HepG2 (cell line): ENCODE data around the gene SH3D19. TPM values are rescaled to one million over a fixed set of nuclear protein-coding genes. Genes with fewer than 3 reads are reported as not detected.

Experiments
- BRD4 ChIP-seq: sonication (generic); formaldehyde crosslinking; IDR thresholded peaks from 2 replicates; pipeline ENCODE4 v1.4.0; 2020; ENCODE audit warnings: missing genetic modification reagents
- CBX5 ChIP-seq: sonication (generic); formaldehyde crosslinking; IDR thresholded peaks from 2 replicates; pipeline ENCODE4 v1.4.0; 2020; ENCODE audit warnings: missing genetic modification reagents, borderline replicate concordance
- FOXO1 ChIP-seq: sonication (generic); formaldehyde crosslinking; IDR thresholded peaks from 2 replicates; pipeline ENCODE4 v1.4.0; 2020; ENCODE audit warnings: missing genetic modification reagents
- GTF3A ChIP-seq: sonication (generic); formaldehyde crosslinking; conservative IDR thresholded peaks from 2 replicates; pipeline ENCODE4 v1.4.0; 2020; ENCODE audit warnings: mild to moderate bottlenecking, missing genetic modification reagents
- HNRNPL ChIP-seq: fragments of 200-400 bp; formaldehyde crosslinking; IDR thresholded peaks from 2 replicates; pipeline ENCODE4 v1.6.1; 2017; ENCODE audit warnings: mild to moderate bottlenecking, low read depth, low read length
- KDM3A ChIP-seq: IDR thresholded peaks from 2 replicates; pipeline ENCODE4 v1.6.1; 2018; ENCODE audit warnings: low read depth, missing compliant biosample characterization
- MXI1 ChIP-seq: IDR thresholded peaks from 3 replicates; pipeline ENCODE4 v1.6.1; 2012; ENCODE audit warnings: low read depth, low read length, inconsistent platforms, borderline replicate concordance
- MYNN ChIP-seq: sonication (generic); formaldehyde crosslinking; IDR thresholded peaks from 2 replicates; pipeline ENCODE4 v1.4.0; 2020; ENCODE audit warnings: mild to moderate bottlenecking, low read depth, missing genetic modification reagents
- NKX3-1 ChIP-seq: sonication (generic); formaldehyde crosslinking; IDR thresholded peaks from 2 replicates; pipeline ENCODE4 v1.5.0; 2020; ENCODE audit warnings: missing genetic modification reagents
- NR2C2 ChIP-seq: sonication (generic); formaldehyde crosslinking; IDR thresholded peaks from 2 replicates; pipeline ENCODE4 v1.4.0; 2020; ENCODE audit warnings: missing genetic modification reagents, mild to moderate bottlenecking, moderate library complexity, borderline replicate concordance
- SAP130 ChIP-seq: IDR thresholded peaks from 2 replicates; pipeline ENCODE4 v1.6.1; 2016; ENCODE audit warnings: low read depth
- SATB2 ChIP-seq: sonication (generic); formaldehyde crosslinking; IDR thresholded peaks from 2 replicates; pipeline ENCODE4 v1.5.0; 2020; ENCODE audit warnings: missing genetic modification reagents
- SIX4 ChIP-seq: sonication (generic); formaldehyde crosslinking; IDR thresholded peaks from 2 replicates; pipeline ENCODE4 v1.4.0; 2020; ENCODE audit warnings: missing genetic modification reagents
- SNAI1 ChIP-seq: sonication (generic); formaldehyde crosslinking; IDR thresholded peaks from 2 replicates; pipeline ENCODE4 v1.5.0; 2020; ENCODE audit warnings: mild to moderate bottlenecking, missing genetic modification reagents, borderline replicate concordance
- TFDP2 ChIP-seq: sonication (generic); formaldehyde crosslinking; IDR thresholded peaks from 2 replicates; pipeline ENCODE4 v1.4.0; 2020; ENCODE audit warnings: missing genetic modification reagents
- ZFYVE20 ChIP-seq: sonication (generic); formaldehyde crosslinking; IDR thresholded peaks from 2 replicates; pipeline ENCODE4 v1.8.0; 2023; ENCODE audit warnings: low read depth, mild to moderate bottlenecking, moderate library complexity, missing genetic modification reagents, borderline replicate concordance
- ZNF160 ChIP-seq: sonication (generic); formaldehyde crosslinking; IDR thresholded peaks from 2 replicates; pipeline ENCODE4 v1.8.0; 2022; ENCODE audit warnings: mild to moderate bottlenecking, inconsistent platforms, missing genetic modification reagents
- ZNF572 ChIP-seq: sonication (generic); formaldehyde crosslinking; IDR thresholded peaks from 2 replicates; pipeline ENCODE4 v1.5.1; 2020; ENCODE audit warnings: mild to moderate bottlenecking, missing genetic modification reagents
- ZNF724P ChIP-seq: sonication (generic); formaldehyde crosslinking; IDR thresholded peaks from 2 replicates; pipeline ENCODE4 v1.8.0; 2022; ENCODE audit warnings: missing genetic modification reagents, borderline replicate concordance
- polyA plus RNA-seq, 8 experiments: library from polyadenylated mRNA; depleted of rRNA in 3 of 8; stranded (reverse) in 7 of 8; unstranded in 1 of 8; fragments of >200 nt; fragmentation: Illumina TruSeq in 4 of 8; extraction: Trizol in 4 of 8; gene quantifications; 2 replicates each; pipeline versions ENCODE4 v1.2.1 to v1.2.3, GENCODE V29; 2011 to 2016; ENCODE audit warnings: low read depth in 4 of 8, missing spikeins in 1 of 8, mixed read lengths in 1 of 8; ENCODE audit not compliant: insufficient read depth in 1 of 8
- total RNA-seq, 5 experiments: library from RNA; depleted of rRNA; stranded (reverse); fragments of >200 nt; fragmentation: Illumina TruSeq; extraction: Trizol; gene quantifications; 2 replicates each; pipeline ENCODE4 v1.2.3, GENCODE V29; 2016; ENCODE audit warnings: low read depth in 1 of 5
- TF ChIP-seq, protein P1 (sequence below): sonication (generic); formaldehyde crosslinking; IDR thresholded peaks from 2 replicates; pipeline ENCODE4 v1.4.0; 2020; ENCODE audit warnings: mild to moderate bottlenecking, missing genetic modification reagents
- TF ChIP-seq, protein P2 (sequence below): fragments of 450-650 bp; IDR thresholded peaks from 2 replicates; pipeline ENCODE4 v1.6.1; 2017; ENCODE audit warnings: mild to moderate bottlenecking
- TF ChIP-seq, protein P3 (sequence below): sonication (generic); formaldehyde crosslinking; IDR thresholded peaks from 2 replicates; pipeline ENCODE4 v1.4.0; 2020; ENCODE audit warnings: missing genetic modification reagents
- TF ChIP-seq, protein P4 (sequence below): sonication (generic); formaldehyde crosslinking; conservative IDR thresholded peaks from 2 replicates; pipeline ENCODE4 v1.4.0; 2020; ENCODE audit warnings: missing genetic modification reagents

The SH3D19 gene
- total and polyA plus RNA-seq, 2 of the 13 experiments (the other 11 are each of a cell fraction or from before 2014, with no cell fraction given): 31.2 to 38.0 TPM

DNA sequence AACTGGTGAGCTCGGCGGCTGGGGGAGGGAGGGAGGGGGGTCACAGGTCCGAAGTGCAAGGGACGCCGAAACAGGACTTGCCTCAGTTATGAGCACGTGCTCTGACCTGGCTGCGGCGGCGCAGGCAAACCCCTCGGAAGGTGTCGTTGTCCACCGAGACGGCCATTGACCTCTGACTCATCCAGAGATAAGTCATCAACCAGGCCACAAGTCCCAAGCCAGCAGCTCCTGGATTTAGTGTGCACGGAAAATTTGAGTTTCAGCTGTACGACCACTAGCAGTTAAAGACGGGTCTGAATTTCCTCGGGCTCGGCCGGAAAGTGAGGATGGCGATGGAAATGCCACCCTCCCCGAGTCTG lies 674 bp downstream of the SH3D19 start (continued):
- TF ChIP-seq SATB2 (CRISPR knock-in tag) (no peak; the same call in 1 of the 2 replicates), CBX5 (CRISPR knock-in tag) (peak; percentile 86), TFDP2 (CRISPR knock-in tag) (peak; percentile 64), ZNF572 (0 out of 2 replicates have a peak, but pooled peaks have one; percentile 6), SIX4 (CRISPR knock-in tag) (peak; percentile 54; the same call in 1 of the 2 replicates), GTF3A (CRISPR knock-in tag) (no peak), ZFYVE20 (CRISPR knock-in tag) (no peak), SAP130 (CRISPR knock-in tag) (peak; percentile 88), ZNF724P (CRISPR knock-in tag) (0 out of 2 replicates have a peak, but pooled peaks have one; percentile 57), MXI1 (peak; percentile 68; the same call in 1 of the 3 replicates), MYNN (CRISPR knock-in tag) (peak; percentile 52; the same call in 1 of the 2 replicates), NR2C2 (CRISPR knock-in tag) (peak; percentile 84; the same call in 1 of the 2 replicates), HNRNPL (0 out of 2 replicates have a peak, but pooled peaks have one; percentile 42), ZNF160 (0 out of 2 replicates have a peak, but pooled peaks have one; percentile 65), FOXO1 (CRISPR knock-in tag) (peak; percentile 89), KDM3A (CRISPR knock-in tag) (peak; percentile 80; the same call in 1 of the 2 replicates), NKX3-1 (CRISPR knock-in tag) (peak; percentile 57; the same call in 1 of the 2 replicates), BRD4 (peak; percentile 84), SNAI1 (no peak)
- TF ChIP-seq, protein P1, sequence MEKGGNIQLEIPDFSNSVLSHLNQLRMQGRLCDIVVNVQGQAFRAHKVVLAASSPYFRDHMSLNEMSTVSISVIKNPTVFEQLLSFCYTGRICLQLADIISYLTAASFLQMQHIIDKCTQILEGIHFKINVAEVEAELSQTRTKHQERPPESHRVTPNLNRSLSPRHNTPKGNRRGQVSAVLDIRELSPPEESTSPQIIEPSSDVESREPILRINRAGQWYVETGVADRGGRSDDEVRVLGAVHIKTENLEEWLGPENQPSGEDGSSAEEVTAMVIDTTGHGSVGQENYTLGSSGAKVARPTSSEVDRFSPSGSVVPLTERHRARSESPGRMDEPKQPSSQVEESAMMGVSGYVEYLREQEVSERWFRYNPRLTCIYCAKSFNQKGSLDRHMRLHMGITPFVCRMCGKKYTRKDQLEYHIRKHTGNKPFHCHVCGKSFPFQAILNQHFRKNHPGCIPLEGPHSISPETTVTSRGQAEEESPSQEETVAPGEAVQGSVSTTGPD: peak; percentile 64; the same call in 1 of the 2 replicates
- TF ChIP-seq, protein P2, sequence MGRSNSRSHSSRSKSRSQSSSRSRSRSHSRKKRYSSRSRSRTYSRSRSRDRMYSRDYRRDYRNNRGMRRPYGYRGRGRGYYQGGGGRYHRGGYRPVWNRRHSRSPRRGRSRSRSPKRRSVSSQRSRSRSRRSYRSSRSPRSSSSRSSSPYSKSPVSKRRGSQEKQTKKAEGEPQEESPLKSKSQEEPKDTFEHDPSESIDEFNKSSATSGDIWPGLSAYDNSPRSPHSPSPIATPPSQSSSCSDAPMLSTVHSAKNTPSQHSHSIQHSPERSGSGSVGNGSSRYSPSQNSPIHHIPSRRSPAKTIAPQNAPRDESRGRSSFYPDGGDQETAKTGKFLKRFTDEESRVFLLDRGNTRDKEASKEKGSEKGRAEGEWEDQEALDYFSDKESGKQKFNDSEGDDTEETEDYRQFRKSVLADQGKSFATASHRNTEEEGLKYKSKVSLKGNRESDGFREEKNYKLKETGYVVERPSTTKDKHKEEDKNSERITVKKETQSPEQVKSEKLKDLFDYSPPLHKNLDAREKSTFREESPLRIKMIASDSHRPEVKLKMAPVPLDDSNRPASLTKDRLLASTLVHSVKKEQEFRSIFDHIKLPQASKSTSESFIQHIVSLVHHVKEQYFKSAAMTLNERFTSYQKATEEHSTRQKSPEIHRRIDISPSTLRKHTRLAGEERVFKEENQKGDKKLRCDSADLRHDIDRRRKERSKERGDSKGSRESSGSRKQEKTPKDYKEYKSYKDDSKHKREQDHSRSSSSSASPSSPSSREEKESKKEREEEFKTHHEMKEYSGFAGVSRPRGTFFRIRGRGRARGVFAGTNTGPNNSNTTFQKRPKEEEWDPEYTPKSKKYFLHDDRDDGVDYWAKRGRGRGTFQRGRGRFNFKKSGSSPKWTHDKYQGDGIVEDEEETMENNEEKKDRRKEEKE: no peak
- TF ChIP-seq, protein P3, sequence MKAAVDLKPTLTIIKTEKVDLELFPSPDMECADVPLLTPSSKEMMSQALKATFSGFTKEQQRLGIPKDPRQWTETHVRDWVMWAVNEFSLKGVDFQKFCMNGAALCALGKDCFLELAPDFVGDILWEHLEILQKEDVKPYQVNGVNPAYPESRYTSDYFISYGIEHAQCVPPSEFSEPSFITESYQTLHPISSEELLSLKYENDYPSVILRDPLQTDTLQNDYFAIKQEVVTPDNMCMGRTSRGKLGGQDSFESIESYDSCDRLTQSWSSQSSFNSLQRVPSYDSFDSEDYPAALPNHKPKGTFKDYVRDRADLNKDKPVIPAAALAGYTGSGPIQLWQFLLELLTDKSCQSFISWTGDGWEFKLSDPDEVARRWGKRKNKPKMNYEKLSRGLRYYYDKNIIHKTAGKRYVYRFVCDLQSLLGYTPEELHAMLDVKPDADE (CRISPR knock-in tag): 0 out of 2 replicates have a peak, but pooled peaks have one; percentile 60
- TF ChIP-seq, protein P4, sequence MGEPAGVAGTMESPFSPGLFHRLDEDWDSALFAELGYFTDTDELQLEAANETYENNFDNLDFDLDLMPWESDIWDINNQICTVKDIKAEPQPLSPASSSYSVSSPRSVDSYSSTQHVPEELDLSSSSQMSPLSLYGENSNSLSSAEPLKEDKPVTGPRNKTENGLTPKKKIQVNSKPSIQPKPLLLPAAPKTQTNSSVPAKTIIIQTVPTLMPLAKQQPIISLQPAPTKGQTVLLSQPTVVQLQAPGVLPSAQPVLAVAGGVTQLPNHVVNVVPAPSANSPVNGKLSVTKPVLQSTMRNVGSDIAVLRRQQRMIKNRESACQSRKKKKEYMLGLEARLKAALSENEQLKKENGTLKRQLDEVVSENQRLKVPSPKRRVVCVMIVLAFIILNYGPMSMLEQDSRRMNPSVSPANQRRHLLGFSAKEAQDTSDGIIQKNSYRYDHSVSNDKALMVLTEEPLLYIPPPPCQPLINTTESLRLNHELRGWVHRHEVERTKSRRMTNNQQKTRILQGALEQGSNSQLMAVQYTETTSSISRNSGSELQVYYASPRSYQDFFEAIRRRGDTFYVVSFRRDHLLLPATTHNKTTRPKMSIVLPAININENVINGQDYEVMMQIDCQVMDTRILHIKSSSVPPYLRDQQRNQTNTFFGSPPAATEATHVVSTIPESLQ (CRISPR knock-in tag): no peak
